AG04450 (cell line): ENCODE data around the gene YBX3. TPM values are rescaled to one million over a fixed set of nuclear protein-coding genes. Genes with fewer than 3 reads are reported as not detected.

ENCODE experiments used
- CTCF ChIA-PET: fragments of 300-600, 350-600 bp; formaldehyde crosslinking; extraction: SDS; loops from one replicate; lab custom pipeline; 2022; ENCODE audit warnings: antibody characterized with exemption, inconsistent platforms; lab: Charles Lee
- POLR2A ChIA-PET: fragments of 350-600 bp; formaldehyde crosslinking; extraction: SDS; loops from one replicate; lab custom pipeline; 2021; ENCODE audit warnings: antibody characterized with exemption, inconsistent platforms; lab: Yijun Ruan, JAX
- DNase-seq: peaks from one replicate; pipeline ENCODE4 v3.0.0-alpha.2; 2011; ENCODE audit warnings: low read depth, low spot score
- H3K27ac ChIP-seq: one replicate; pipeline ENCODE4 v1.5.1; 2012; ENCODE audit warnings: low read depth, low read length, control low read depth
- H3K27me3 ChIP-seq: one replicate; pipeline ENCODE4 v1.6.0; 2012; ENCODE audit warnings: low read length; ENCODE audit not compliant: control insufficient read depth, insufficient read depth
- H3K4me3 ChIP-seq: 2 replicates; pipeline ENCODE4 v1.5.1; 2011; ENCODE audit warnings: mild to moderate bottlenecking, low read depth, low read length, control low read depth
- H3K9me3 ChIP-seq: 2 replicates; pipeline ENCODE4 v1.5.1; 2012; ENCODE audit warnings: low read length; ENCODE audit not compliant: control insufficient read depth, insufficient read depth
- polyA plus RNA-seq: library from polyadenylated mRNA; depleted of rRNA; stranded (reverse); fragments of >200 nt; gene quantifications from 2 replicates; pipeline ENCODE4 v1.2.3, GENCODE V29; 2011
- TF ChIP-seq, protein P1 (sequence below): IDR thresholded peaks from 2 replicates; pipeline ENCODE4 v1.5.1; 2011; ENCODE audit warnings: low read depth, low read length, control low read depth, inconsistent platforms

The YBX3 gene
- polyA plus RNA-seq, 1 experiment: 95.6 TPM

DNA sequence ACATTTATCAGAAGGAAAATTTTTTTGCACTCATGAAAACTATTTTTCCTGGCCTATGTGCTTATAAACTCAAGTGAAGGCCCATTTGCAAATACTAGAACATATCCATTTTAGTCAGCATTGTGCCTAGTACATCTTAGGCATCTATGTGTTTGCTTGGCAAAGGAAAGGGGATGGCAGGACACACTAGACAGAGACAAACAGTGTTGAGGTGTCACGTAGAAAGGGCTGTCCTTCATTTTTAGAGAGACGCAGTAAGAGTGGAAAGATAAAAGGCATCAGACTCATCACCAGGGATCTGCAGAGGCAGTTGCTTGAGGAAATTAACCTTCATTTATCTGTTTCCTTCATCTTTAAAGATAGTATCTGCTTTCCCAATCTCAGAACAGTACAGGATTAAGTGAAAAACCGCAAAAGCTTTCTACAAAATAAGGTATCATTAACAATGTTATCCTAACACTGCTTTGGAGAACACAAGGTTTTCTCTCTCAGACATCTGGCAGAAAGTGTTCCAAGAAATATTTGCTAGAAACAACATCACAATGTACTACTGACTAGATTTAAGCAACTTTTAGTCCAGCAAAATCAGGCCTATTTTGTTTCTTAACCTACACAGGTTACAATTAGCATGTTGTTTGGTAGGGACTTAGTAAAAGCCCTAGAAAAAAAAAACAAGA is 2.0 kb downstream of the YBX3 start:
- CTCF ChIA-PET: interaction anchor here (0.5 kb wide), 1 partner anchor 147 kb away, joined by 3 read pairs; no protein-coding TSS in a partner anchor
- TF ChIP-seq, protein P1, sequence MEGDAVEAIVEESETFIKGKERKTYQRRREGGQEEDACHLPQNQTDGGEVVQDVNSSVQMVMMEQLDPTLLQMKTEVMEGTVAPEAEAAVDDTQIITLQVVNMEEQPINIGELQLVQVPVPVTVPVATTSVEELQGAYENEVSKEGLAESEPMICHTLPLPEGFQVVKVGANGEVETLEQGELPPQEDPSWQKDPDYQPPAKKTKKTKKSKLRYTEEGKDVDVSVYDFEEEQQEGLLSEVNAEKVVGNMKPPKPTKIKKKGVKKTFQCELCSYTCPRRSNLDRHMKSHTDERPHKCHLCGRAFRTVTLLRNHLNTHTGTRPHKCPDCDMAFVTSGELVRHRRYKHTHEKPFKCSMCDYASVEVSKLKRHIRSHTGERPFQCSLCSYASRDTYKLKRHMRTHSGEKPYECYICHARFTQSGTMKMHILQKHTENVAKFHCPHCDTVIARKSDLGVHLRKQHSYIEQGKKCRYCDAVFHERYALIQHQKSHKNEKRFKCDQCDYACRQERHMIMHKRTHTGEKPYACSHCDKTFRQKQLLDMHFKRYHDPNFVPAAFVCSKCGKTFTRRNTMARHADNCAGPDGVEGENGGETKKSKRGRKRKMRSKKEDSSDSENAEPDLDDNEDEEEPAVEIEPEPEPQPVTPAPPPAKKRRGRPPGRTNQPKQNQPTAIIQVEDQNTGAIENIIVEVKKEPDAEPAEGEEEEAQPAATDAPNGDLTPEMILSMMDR: no peak
- no peaks in the 10 kb centered on the region; the same call in 1 of the 2 replicates for H3K9me3 ChIP-seq
- H3K4me3 ChIP-seq: peak overlapping the region; percentile 91
- DNase-seq: no peak
- H3K27ac ChIP-seq: peak overlapping the region; percentile 98
- POLR2A ChIA-PET: no interaction called here
- no peaks in the 10 kb centered on the region for H3K27me3 ChIP-seq

DNA sequence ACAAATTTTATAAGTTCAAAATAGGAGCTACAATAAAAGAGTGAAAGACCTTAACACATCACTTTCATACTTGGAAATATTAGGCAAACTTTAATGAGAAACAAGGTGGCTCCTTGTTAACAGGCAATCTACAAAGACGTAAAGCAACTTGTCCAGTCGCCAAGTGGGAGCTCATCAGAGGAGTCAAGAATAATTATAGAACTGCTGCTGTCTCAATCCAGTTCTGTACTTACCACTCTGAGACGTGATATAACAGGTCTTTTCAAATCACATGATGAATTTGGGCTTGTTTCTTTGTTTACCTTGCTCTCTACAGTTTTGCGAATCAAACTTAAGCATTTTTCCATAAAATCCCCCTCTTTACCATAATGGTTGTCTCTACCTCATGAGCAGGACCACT is 3.6 kb downstream of the YBX3 start:
- TF ChIP-seq, protein P1: no peak
- no peaks in the 10 kb centered on the region; the same call in 1 of the 2 replicates for H3K9me3 ChIP-seq
- ChIA-PET CTCF (interaction anchor here (1.2 to 4.1 kb wide), 4 partner anchors 30 to 969 kb away, joined by 3 to 36 read pairs (median 4); no protein-coding TSS in a partner anchor), POLR2A (no interaction called here)
- H3K27me3 ChIP-seq: no peaks in the 10 kb centered on the region
- no peak overlapping the region for H3K4me3 ChIP-seq
- H3K27ac ChIP-seq: no peak overlapping the region
- DNase-seq: no peak

DNA sequence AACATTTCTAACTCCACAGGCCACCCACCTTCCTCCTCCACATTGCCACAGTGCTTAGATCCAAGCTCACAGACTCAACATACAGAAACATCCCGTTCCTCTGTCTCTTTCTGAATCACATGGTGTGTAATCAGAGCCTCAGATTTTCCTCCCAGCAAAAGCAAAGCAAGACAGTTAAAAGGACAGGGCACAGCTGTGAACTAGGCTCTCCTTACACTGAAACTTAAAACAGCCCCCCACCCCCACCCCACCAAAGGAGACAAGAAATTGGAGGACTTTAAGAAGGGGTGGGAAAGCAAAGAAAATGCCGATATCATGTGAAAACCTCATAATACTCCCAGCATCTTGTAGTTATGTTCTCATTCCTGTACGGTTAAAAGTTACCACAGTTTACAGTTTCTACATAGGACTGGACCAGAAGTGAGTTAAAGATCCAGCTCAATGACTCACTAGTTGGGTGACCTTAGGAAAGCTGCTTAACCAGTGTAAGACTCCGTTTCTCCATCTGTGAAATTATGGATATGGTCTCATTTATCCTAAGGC is 4.8 kb downstream of the YBX3 start:
- TF ChIP-seq, protein P1: no peak
- POLR2A ChIA-PET: interaction anchor here (0.6 to 1.1 kb wide), 4 partner anchors 24 to 1680 kb away, joined by 3 to 6 read pairs (median 3); no protein-coding TSS in a partner anchor
- no peaks in the 10 kb centered on the region; the same call in 1 of the 2 replicates for H3K9me3 ChIP-seq
- peak overlapping the region; percentile 92 for H3K27ac ChIP-seq
- DNase-seq: peak; percentile 68
- CTCF ChIA-PET: interaction anchor here (0.9 to 4.1 kb wide), 4 partner anchors 21 to 968 kb away, joined by 4 to 36 read pairs (median 4); no protein-coding TSS in a partner anchor
- H3K27me3 ChIP-seq: no peaks in the 10 kb centered on the region
- peak overlapping the region; percentile 45 for H3K4me3 ChIP-seq

DNA sequence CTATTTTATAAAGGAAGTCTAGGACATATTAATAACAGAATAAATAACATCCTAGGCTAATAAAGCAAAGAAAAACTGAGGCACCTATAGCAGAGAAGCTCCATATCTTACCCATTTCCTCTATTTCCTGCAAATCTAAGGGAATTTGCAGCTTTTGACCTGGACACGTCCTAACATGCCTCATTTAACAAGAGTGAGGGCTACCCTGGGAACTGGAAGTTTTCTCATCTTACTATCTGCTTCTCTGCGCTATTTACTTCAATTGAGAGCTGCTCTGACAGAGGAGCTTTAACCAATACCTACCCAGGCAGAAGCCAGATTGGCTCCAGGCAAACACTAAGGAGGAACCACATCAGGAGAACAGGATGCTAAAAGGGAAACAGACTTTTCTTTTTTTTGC is 5.7 kb downstream of the YBX3 start:
- ChIA-PET CTCF (interaction anchor here (4.1 kb wide), 1 partner anchor 32 kb away, joined by 36 read pairs; no protein-coding TSS in a partner anchor), POLR2A (no interaction called here)
- TF ChIP-seq, protein P1: no peak
- peak overlapping the region; percentile 45 for H3K4me3 ChIP-seq
- DNase-seq: no peak
- no peaks in the 10 kb centered on the region; the same call in 1 of the 2 replicates for H3K9me3 ChIP-seq
- H3K27me3 ChIP-seq: no peaks in the 10 kb centered on the region
- H3K27ac ChIP-seq: peak overlapping the region; percentile 65
